Urinary bladder (tissue), 4 donors: ENCODE data around the gene ANKMY1. TPM values are rescaled to one million over a fixed set of nuclear protein-coding genes. Genes with fewer than 3 reads are reported as not detected.

Experiments used
- DNase-seq: peaks from one replicate; pipeline ENCODE4 v3.0.0-alpha.2; 2015; ENCODE audit errors: extremely low spot score
- H3K27ac ChIP-seq: one replicate; pipeline ENCODE4 v1.5.1; 2013; ENCODE audit warnings: low read depth, mild to moderate bottlenecking, moderate library complexity
- H3K36me3 ChIP-seq: one replicate; pipeline ENCODE4 v1.6.1; 2013; ENCODE audit warnings: mild to moderate bottlenecking, moderate library complexity; ENCODE audit not compliant: insufficient read depth
- H3K4me1 ChIP-seq: one replicate; pipeline ENCODE4 v1.6.1; 2013; ENCODE audit warnings: mild to moderate bottlenecking, moderate library complexity; ENCODE audit not compliant: insufficient read depth
- H3K4me3 ChIP-seq: one replicate; pipeline ENCODE4 v1.5.1; 2013; ENCODE audit warnings: low read depth, low read length
- WGBS: extraction: QIAGEN DNeasy Blood & Tissue Kit; methylation state at CpG from one replicate; pipeline ENCODE4 v1.1.7; 2013; 5-methylcytosine and 5-hydroxymethylcytosine counted together
- polyA plus RNA-seq: library from polyadenylated mRNA; stranded (reverse); fragments of 200-250 nt; gene quantifications from one replicate; pipeline ENCODE4 v1.2.3, GENCODE V29; 2013
- total RNA-seq: library from RNA; depleted of rRNA; stranded (reverse); fragments of >200 nt; gene quantifications from one replicate; pipeline ENCODE4 v1.2.3, GENCODE V29; 2014
- donor health status: healthy with polysubstance abuse.
- donor health status: healthy.

The ANKMY1 gene
- total and polyA plus RNA-seq, 2 donors: 9.6 to 11.1 TPM

GRCh38 chr2:240491483-240491882 is 66.3 kb downstream of the ANKMY1 start:
- H3K4me1 ChIP-seq: no peaks in the 10 kb centered on the region
- WGBS: 79% methylated on average over 2 of the region's 2 CpGs
- no peak for DNase-seq
- H3K27ac ChIP-seq: no peak overlapping the region
- H3K4me3 ChIP-seq: no peak overlapping the region
- H3K36me3 ChIP-seq: no peaks in the 10 kb centered on the region

- no peak overlapping the region for H3K4me3 ChIP-seq
- WGBS: 89% methylated on average over 11 of the region's 11 CpGs
These were observed 75.6 kb downstream of the ANKMY1 start for GRCh38 chr2:240482141-240482540.

GRCh38 chr2:240481720-240482119 is 76.1 kb downstream of the ANKMY1 start:
- H3K4me3 ChIP-seq: no peak overlapping the region
- DNase-seq: no peak
- WGBS: 89% methylated on average over 5 of the region's 5 CpGs

More at GRCh38 chr2:240482141-240482540, 75.6 kb downstream of the ANKMY1 start:
- DNase-seq: no peak
- Histone ChIP-seq H3K27ac (no peak overlapping the region), H3K4me1 (no peaks in the 10 kb centered on the region), H3K36me3 (no peaks in the 10 kb centered on the region)

GRCh38 chr2:240480834-240481623 is 76.8 kb downstream of the ANKMY1 start:
- DNase-seq: no peak
- Histone ChIP-seq H3K36me3 (no peaks in the 10 kb centered on the region), H3K4me1 (no peaks in the 10 kb centered on the region), H3K4me3 (no peak overlapping the region), H3K27ac (no peak overlapping the region)
- WGBS: 91% methylated on average over 25 of the region's 25 CpGs

More at GRCh38 chr2:240481720-240482119, 76.1 kb downstream of the ANKMY1 start:
- H3K36me3 ChIP-seq: no peaks in the 10 kb centered on the region
- H3K27ac ChIP-seq: no peak overlapping the region
- no peaks in the 10 kb centered on the region for H3K4me1 ChIP-seq

GRCh38 chr2:240479111-240479501 is 78.7 kb downstream of the ANKMY1 start:
- no peak for DNase-seq
- WGBS: 81% methylated on average over 12 of the region's 12 CpGs
- Histone ChIP-seq H3K4me1 (no peaks in the 10 kb centered on the region), H3K36me3 (no peaks in the 10 kb centered on the region), H3K27ac (no peak overlapping the region), H3K4me3 (no peak overlapping the region)

GRCh38 chr2:240478346-240479110 is 79.3 kb downstream of the ANKMY1 start:
- no peak for DNase-seq
- no peaks in the 10 kb centered on the region for H3K4me1 ChIP-seq
- H3K4me3 ChIP-seq: no peak overlapping the region
- no peak overlapping the region for H3K27ac ChIP-seq
- H3K36me3 ChIP-seq: no peaks in the 10 kb centered on the region
- 91% methylated on average over 21 of the region's 21 CpGs for WGBS

GRCh38 chr2:240477916-240478315 is 79.9 kb downstream of the ANKMY1 start:
- Histone ChIP-seq H3K36me3 (no peaks in the 10 kb centered on the region), H3K4me1 (no peaks in the 10 kb centered on the region), H3K4me3 (no peak overlapping the region), H3K27ac (no peak overlapping the region)
- 83% methylated on average over 13 of the region's 13 CpGs for WGBS
- DNase-seq: no peak

GRCh38 chr2:240473211-240473610 is 84.6 kb downstream of the ANKMY1 start:
- Histone ChIP-seq H3K4me3 (no peak overlapping the region), H3K36me3 (no peaks in the 10 kb centered on the region), H3K4me1 (no peaks in the 10 kb centered on the region), H3K27ac (no peak overlapping the region)
- DNase-seq: no peak
- WGBS: 95% methylated on average over 4 of the region's 4 CpGs

GRCh38 chr2:240472078-240472790 is 85.6 kb downstream of the ANKMY1 start:
- DNase-seq: no peak
- H3K4me1 ChIP-seq: no peaks in the 10 kb centered on the region
- H3K4me3 ChIP-seq: no peak overlapping the region
- no peak overlapping the region for H3K27ac ChIP-seq
- WGBS: 92% methylated on average over 11 of the region's 11 CpGs
- no peaks in the 10 kb centered on the region for H3K36me3 ChIP-seq

- Histone ChIP-seq H3K4me3 (no peak overlapping the region), H3K36me3 (peaks cover 2% of the 10 kb centered on the region), H3K4me1 (no peaks in the 10 kb centered on the region), H3K27ac (no peak overlapping the region)
- 88% methylated on average over 6 of the region's 6 CpGs for WGBS
- DNase-seq: no peak
These were observed 88.0 kb downstream of the ANKMY1 start for GRCh38 chr2:240469740-240470139.

- peaks cover 2% of the 10 kb centered on the region for H3K36me3 ChIP-seq
- no peak overlapping the region for H3K27ac ChIP-seq
- H3K4me1 ChIP-seq: no peaks in the 10 kb centered on the region
- 39% methylated on average over 10 of the region's 10 CpGs for WGBS
- no peak for DNase-seq
- H3K4me3 ChIP-seq: no peak overlapping the region
These were observed 88.5 kb downstream of the ANKMY1 start for GRCh38 chr2:240469239-240469636.

GRCh38 chr2:240468303-240469238 is 89.2 kb downstream of the ANKMY1 start:
- 65% methylated on average over 20 of the region's 20 CpGs for WGBS

More at GRCh38 chr2:240468303-240469238, 89.2 kb downstream of the ANKMY1 start:
- H3K36me3 ChIP-seq: peaks cover 2% of the 10 kb centered on the region
- DNase-seq: no peak
- H3K4me1 ChIP-seq: no peaks in the 10 kb centered on the region
- H3K27ac ChIP-seq: no peak overlapping the region
- H3K4me3 ChIP-seq: no peak overlapping the region
